Measurements from ENCODE around the gene MEIKIN.

DNA sequence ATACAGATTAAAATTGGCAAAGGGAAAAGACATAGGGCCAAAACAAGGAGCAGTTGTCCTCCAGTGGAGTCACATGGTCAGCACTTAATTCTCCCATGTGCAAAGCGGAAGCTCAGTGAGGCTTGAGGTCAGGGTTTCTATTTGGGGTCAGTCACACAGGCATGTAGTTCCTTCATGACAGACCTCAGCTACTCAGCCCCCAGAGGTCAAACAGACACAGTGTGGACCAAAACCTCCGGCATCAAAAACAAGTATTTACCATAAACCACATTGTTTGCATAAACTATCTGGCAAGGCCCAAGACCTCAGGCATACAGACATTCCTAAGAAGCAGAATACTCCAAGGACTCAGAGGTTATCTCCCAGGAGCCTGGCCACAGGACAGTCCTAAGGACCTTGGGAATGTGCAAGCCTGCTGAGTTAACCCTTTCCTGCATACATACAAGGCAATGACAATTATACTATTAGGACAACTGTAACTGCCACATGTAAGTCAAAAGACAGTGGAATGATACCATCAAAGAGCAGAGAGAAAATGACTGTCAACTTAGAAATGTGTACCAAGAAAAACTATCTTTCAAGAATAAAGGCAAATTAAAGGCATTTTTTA, 120.0 kb downstream of the MEIKIN start:
- no peak for TF ChIP-seq EP300 (IDR thresholded peaks at IDR 0.05)
- TF ChIP-seq, protein P1, sequence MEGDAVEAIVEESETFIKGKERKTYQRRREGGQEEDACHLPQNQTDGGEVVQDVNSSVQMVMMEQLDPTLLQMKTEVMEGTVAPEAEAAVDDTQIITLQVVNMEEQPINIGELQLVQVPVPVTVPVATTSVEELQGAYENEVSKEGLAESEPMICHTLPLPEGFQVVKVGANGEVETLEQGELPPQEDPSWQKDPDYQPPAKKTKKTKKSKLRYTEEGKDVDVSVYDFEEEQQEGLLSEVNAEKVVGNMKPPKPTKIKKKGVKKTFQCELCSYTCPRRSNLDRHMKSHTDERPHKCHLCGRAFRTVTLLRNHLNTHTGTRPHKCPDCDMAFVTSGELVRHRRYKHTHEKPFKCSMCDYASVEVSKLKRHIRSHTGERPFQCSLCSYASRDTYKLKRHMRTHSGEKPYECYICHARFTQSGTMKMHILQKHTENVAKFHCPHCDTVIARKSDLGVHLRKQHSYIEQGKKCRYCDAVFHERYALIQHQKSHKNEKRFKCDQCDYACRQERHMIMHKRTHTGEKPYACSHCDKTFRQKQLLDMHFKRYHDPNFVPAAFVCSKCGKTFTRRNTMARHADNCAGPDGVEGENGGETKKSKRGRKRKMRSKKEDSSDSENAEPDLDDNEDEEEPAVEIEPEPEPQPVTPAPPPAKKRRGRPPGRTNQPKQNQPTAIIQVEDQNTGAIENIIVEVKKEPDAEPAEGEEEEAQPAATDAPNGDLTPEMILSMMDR (IDR thresholded peaks at IDR 0.05) = no peak
- no peak for TF ChIP-seq POLR2A (IDR thresholded peaks at IDR 0.05)

Data from tibial nerve (tissue), 4 donors.